Keratinocyte (primary cell): ENCODE measurements around the gene CMIP. TPM values are rescaled to one million over a fixed set of nuclear protein-coding genes. Genes with fewer than 3 reads are reported as not detected.

ENCODE experiments used
- DNase-seq: peaks from one replicate; pipeline ENCODE4 v3.0.0-alpha.2; 2011; ENCODE audit warnings: low read depth, missing footprints, low spot score
- FAIRE-seq: peaks from 2 replicates; lab custom pipeline; 2011; peaks lifted over from hg19 to GRCh38; lab: Jason Lieb, UNC
- H2AFZ ChIP-seq: 2 replicates; pipeline ENCODE4 v1.6.0; 2012; ENCODE audit warnings: low read length, control low read depth, inconsistent platforms; ENCODE audit not compliant: control insufficient read depth
- H3K27ac ChIP-seq: 2 replicates; pipeline ENCODE4 v1.5.1; 2011; ENCODE audit warnings: low read length; ENCODE audit not compliant: control insufficient read depth, insufficient read depth
- H3K27me3 ChIP-seq: 3 replicates; pipeline ENCODE4 v1.6.0; 2011; ENCODE audit warnings: low read length; ENCODE audit not compliant: control insufficient read depth, insufficient read depth; ENCODE audit errors: extremely low read depth
- H3K36me3 ChIP-seq, 2 experiments: 2 replicates in 1 of 2; 3 replicates in 1 of 2; pipeline ENCODE4 v1.5.1; 2011; ENCODE audit warnings: low read length in 2 of 2, mild to moderate bottlenecking in 1 of 2; ENCODE audit not compliant: control insufficient read depth in 2 of 2, insufficient read depth in 2 of 2; ENCODE audit errors: extremely low read depth in 1 of 2
- H3K4me1 ChIP-seq: 3 replicates; pipeline ENCODE4 v1.5.1; 2011; ENCODE audit warnings: low read length; ENCODE audit not compliant: control insufficient read depth, insufficient read depth; ENCODE audit errors: extremely low read depth
- H3K4me2 ChIP-seq: 3 replicates; pipeline ENCODE4 v1.6.0; 2011; ENCODE audit warnings: low read depth, low read length; ENCODE audit not compliant: control insufficient read depth, insufficient read depth; ENCODE audit errors: extremely low read depth
- H3K4me3 ChIP-seq, 3 experiments: fragments of 200-600 bp in 1 of 3; sonication (generic) in 1 of 3; 2 replicates in 2 of 3; 3 replicates in 1 of 3; pipeline ENCODE4 v1.5.1; 2011 to 2016; ENCODE audit warnings: low read length in 3 of 3, mild to moderate bottlenecking in 3 of 3, control low read depth in 2 of 3, inconsistent platforms in 1 of 3, low read depth in 1 of 3, mixed read lengths in 1 of 3, mixed run types in 1 of 3, moderate library complexity in 1 of 3; ENCODE audit not compliant: control insufficient read depth in 2 of 3, insufficient read depth in 2 of 3; ENCODE audit errors: extremely low read depth in 1 of 3
- H3K79me2 ChIP-seq: 2 replicates; pipeline ENCODE4 v1.6.0; 2012; ENCODE audit warnings: low read length; ENCODE audit not compliant: control insufficient read depth, insufficient read depth
- H3K9ac ChIP-seq: 3 replicates; pipeline ENCODE4 v1.6.0; 2011; ENCODE audit warnings: low read length; ENCODE audit not compliant: control insufficient read depth, insufficient read depth; ENCODE audit errors: extremely low read depth
- H3K9me1 ChIP-seq: 3 replicates; pipeline ENCODE4 v1.6.0; 2011; ENCODE audit warnings: low read length; ENCODE audit not compliant: control insufficient read depth, insufficient read depth; ENCODE audit errors: extremely low read depth
- H3K9me3 ChIP-seq: 2 replicates; pipeline ENCODE4 v1.5.1; 2012; ENCODE audit warnings: low read depth, low read length; ENCODE audit not compliant: control insufficient read depth
- H4K20me1 ChIP-seq: 3 replicates; pipeline ENCODE4 v1.6.0; 2011; ENCODE audit warnings: low read length; ENCODE audit not compliant: control insufficient read depth, insufficient read depth; ENCODE audit errors: extremely low read depth
- EZH2 ChIP-seq: IDR thresholded peaks from one replicate; pipeline ENCODE4 v1.6.1; 2012; ENCODE audit warnings: inconsistent platforms, mild to moderate bottlenecking, low read length, moderate library complexity
- dilution Hi-C: fragments of 300-500 bp; cut with MboI; formaldehyde crosslinking; loops from one replicate; pipeline ENCODE4 v1.7.0; 2020; ENCODE audit warnings: low sequenced_read_pairs; ENCODE audit not compliant: extremely low pct_ligation_motif_present
- polyA plus RNA-seq, 5 experiments: library from polyadenylated mRNA; depleted of rRNA in 3 of 5; stranded (reverse) in 3 of 5; stranded (forward) in 1 of 5; unstranded in 1 of 5; fragments of >200 nt; gene quantifications; 1 replicate in 1 of 5; 2 replicates in 3 of 5; 3 replicates in 1 of 5; pipeline versions ENCODE4 v1.2.1 to v1.2.3, GENCODE V29; 2011 to 2012; ENCODE audit warnings: missing spikeins in 2 of 5, low read depth in 1 of 5, low replicate concordance in 1 of 5
- TF ChIP-seq, protein P1 (sequence below), 3 experiments: IDR thresholded peaks in 1 of 3; conservative IDR thresholded peaks in 1 of 3; optimal IDR thresholded peaks in 1 of 3; 2 replicates in 2 of 3; 3 replicates in 1 of 3; pipeline versions ENCODE3 to v1.5.1; 2011; ENCODE audit warnings: low read length in 3 of 3, mild to moderate bottlenecking in 3 of 3, moderate library complexity in 2 of 3, control low read depth in 1 of 3, inconsistent platforms in 1 of 3; ENCODE audit not compliant: insufficient read depth in 2 of 3; ENCODE audit errors: extremely low read depth in 1 of 3

CMIP gene
- polyA plus RNA-seq, 1 donor (not counting 4 experiments of a cell fraction or from before 2014, with no cell fraction given), result 5.0 TPM

DNA sequence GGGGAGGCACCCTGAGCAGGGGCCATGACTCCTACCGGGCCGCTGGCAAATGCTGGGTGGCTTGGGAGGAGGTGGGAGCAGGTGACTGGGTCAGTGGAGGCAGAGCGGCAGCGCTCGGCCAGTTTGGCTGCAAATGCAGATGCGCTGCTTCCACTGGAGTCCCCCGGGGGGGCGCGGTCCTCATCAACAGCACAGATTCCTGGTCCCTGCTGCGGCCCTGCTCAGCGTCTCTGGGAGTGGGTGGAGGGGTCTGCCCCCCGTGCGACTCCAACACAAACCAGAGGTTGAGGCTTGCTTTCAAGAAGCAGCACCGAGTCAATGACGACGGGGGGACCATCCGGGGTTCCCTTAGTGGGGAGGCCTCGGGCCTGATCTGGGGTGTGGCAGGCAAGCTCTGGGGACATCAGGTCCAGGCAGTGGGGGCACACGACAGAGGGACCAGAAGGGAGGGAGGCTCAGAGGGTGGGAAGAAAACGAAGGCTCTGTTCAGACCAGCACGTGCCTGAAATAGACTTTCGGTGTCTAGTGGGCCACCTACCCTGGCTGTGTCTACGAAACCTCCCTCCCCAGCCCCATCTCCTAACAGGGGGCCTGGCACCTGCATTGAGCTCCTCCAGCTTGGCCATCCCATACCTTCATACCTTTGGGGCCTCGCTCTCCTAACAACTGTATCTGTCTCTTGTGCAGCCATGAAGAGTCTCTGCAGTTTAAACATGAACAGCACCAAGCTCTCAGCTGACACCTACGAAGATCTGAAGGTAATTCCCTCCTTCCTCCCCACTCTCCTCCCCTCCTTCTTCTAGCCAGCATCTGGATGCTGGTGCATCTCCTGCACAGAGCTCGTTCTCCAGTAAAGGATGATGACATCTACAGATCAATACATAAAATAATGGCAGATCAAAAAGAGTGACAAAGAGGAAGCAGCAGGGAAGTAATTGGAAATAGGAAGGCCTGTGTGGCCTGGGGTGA is 262.0 kb downstream of the CMIP start:
- H3K4me2 ChIP-seq, result no peak overlapping the region
- no peak overlapping the region for H2AFZ ChIP-seq
- H3K36me3 ChIP-seq, result peaks cover 33 to 54% of the 10 kb centered on the region in 2 experiments
- peaks cover 16% of the 10 kb centered on the region for H3K4me1 ChIP-seq
- H3K27me3 ChIP-seq, result no peaks in the 10 kb centered on the region
- H3K9ac ChIP-seq, result no peak overlapping the region
- DNase-seq (no peak), FAIRE-seq (no peak)
- H4K20me1 ChIP-seq, result no peaks in the 10 kb centered on the region
- TF ChIP-seq, protein P1, sequence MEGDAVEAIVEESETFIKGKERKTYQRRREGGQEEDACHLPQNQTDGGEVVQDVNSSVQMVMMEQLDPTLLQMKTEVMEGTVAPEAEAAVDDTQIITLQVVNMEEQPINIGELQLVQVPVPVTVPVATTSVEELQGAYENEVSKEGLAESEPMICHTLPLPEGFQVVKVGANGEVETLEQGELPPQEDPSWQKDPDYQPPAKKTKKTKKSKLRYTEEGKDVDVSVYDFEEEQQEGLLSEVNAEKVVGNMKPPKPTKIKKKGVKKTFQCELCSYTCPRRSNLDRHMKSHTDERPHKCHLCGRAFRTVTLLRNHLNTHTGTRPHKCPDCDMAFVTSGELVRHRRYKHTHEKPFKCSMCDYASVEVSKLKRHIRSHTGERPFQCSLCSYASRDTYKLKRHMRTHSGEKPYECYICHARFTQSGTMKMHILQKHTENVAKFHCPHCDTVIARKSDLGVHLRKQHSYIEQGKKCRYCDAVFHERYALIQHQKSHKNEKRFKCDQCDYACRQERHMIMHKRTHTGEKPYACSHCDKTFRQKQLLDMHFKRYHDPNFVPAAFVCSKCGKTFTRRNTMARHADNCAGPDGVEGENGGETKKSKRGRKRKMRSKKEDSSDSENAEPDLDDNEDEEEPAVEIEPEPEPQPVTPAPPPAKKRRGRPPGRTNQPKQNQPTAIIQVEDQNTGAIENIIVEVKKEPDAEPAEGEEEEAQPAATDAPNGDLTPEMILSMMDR (optimal IDR thresholded peaks at IDR 0.05 in 1 of 3, IDR thresholded peaks at IDR 0.05 in 1 of 3, conservative IDR thresholded peaks at IDR 0.05 in 1 of 3; ENCODE audit: extremely low read depth in 1 of 3, insufficient read depth in 2 of 3, low read length in 3 of 3), result no peak
- dilution Hi-C loops, result no loop called here
- no peaks in the 10 kb centered on the region for H3K9me1 ChIP-seq
- no peak overlapping the region for H3K4me3 ChIP-seq
- no peaks in the 10 kb centered on the region for H3K79me2 ChIP-seq
- no peaks in the 10 kb centered on the region for H3K9me3 ChIP-seq
- H3K27ac ChIP-seq, result no peak overlapping the region

DNA sequence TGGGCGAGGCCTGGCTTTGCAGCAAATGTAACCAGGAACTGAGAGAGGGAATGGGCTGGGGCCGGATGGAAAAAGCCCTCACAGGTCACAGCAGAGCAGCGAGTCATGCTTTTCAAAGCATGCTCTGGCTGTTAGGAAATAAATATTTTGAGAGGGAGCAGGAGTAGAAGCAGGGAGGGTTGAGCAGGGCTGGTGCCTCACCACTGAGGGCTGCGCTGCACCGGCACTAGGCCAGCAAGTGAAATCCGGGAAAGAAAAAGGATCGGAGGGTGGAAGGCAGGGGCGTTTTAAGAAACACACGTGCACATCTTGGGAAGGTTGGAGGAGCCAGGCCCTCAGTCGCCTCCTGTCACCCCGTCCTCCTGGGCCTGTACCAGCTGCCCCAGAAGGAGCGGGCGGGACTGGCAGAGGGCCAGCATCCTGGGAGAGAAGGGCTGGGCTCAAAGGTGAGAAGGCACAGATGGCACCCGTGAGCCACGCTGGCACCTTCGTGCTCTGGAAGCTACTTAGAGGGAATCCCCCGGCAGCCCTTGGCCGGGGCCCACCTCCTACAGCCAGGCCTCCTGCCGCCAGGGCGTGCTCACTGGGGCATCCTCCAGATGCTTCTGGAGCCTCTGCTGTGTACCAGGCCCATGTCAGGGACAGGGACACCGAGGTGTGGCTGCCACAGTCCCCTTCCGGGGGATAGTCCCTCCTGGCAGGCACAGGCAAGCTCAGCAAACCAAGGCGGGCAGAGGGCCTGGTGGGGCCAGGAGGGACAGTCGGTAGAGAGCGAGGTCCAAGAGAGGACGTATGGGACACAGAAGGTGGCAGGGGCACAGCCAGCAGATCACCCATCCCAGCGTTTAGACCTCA is 263.0 kb downstream of the CMIP start:
- H3K36me3 ChIP-seq, result peaks cover 29 to 47% of the 10 kb centered on the region in 2 experiments
- dilution Hi-C loops, result no loop called here

More for the DNA sequence above, 263.0 kb downstream of the CMIP start:
- Histone ChIP-seq H3K9ac (no peak overlapping the region), H3K27me3 (no peaks in the 10 kb centered on the region), H3K27ac (no peak overlapping the region), H3K4me1 (peaks cover 19% of the 10 kb centered on the region), H4K20me1 (no peaks in the 10 kb centered on the region), H3K9me1 (no peaks in the 10 kb centered on the region), H3K4me3 (no peak overlapping the region), H2AFZ (no peak overlapping the region), H3K9me3 (no peaks in the 10 kb centered on the region), H3K79me2 (no peaks in the 10 kb centered on the region), H3K4me2 (no peak overlapping the region)
- FAIRE-seq, result no peak
- DNase-seq, result no peak
- TF ChIP-seq EZH2, result no peak
- TF ChIP-seq, protein P1 (optimal IDR thresholded peaks at IDR 0.05 in 1 of 3, IDR thresholded peaks at IDR 0.05 in 1 of 3, conservative IDR thresholded peaks at IDR 0.05 in 1 of 3; ENCODE audit: extremely low read depth in 1 of 3, insufficient read depth in 2 of 3, low read length in 3 of 3), result no peak
